Putamen (tissue), 1 donor: Measurements from ENCODE around the gene MTHFD2L.

ENCODE experiments used
- DNase-seq: peaks from one replicate; pipeline ENCODE4 v3.0.0-alpha.2; 2016; ENCODE audit warnings: low spot score

Gene MTHFD2L

DNA sequence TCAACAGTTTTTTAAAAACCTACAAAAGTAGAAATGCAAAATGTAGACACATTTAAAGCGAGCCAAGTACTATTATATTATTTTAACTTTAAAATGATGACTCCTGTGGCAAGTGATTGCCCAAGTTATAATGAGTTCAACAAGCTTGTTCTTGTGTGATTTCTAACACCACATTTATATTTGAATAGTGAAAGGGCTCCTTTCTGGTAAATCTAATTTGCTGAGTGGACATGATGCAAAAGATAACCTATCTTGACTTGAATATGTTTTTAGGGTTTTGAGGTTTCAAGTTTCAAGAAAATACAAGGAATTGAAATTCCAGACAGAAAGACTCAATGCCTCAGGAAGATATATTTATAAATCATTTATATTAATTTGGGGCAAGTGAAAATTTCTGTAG lies 149.3 kb downstream of the MTHFD2L start:
- DNase-seq, result no peak

DNA sequence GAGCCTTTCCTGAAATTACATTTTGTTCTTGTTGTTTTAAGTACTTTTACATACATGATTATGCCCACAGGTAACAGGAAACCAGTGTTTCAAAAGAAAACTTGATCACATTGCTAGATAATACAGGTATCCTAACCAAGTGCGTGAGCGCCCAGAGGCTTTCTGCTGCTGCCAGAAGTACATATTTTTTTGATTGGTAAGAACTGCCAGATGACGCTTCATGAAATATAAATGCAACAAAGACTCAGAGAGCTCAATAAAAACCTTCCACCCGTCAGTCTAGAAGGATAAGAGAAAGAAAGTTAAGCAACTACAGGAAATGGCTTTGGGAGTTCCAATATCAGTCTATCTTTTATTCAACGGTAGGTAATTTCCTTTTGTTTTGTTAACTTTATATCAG lies 150.3 kb downstream of the MTHFD2L start, which contains the start of gene EPGN:
EPGN (plus strand) TSS at position 256 of the 400 bp plus-strand sequence; CDS start at position 320, 64 bp downstream.
- DNase-seq, result no peak

GRCh38 chr4:74309223-74309622 lies 151.3 kb downstream of the MTHFD2L start:
- no peak for DNase-seq

GRCh38 chr4:74311696-74312313 lies 153.9 kb downstream of the MTHFD2L start:
- DNase-seq, result peak; percentile 47

- DNase-seq, result no peak
These were observed 156.4 kb downstream of the MTHFD2L start for GRCh38 chr4:74314329-74314728.

- DNase-seq, result no peak
These were observed 157.0 kb downstream of the MTHFD2L start for GRCh38 chr4:74314944-74315343.

- DNase-seq, result no peak
These were observed 157.5 kb downstream of the MTHFD2L start for GRCh38 chr4:74315376-74315775.

DNA sequence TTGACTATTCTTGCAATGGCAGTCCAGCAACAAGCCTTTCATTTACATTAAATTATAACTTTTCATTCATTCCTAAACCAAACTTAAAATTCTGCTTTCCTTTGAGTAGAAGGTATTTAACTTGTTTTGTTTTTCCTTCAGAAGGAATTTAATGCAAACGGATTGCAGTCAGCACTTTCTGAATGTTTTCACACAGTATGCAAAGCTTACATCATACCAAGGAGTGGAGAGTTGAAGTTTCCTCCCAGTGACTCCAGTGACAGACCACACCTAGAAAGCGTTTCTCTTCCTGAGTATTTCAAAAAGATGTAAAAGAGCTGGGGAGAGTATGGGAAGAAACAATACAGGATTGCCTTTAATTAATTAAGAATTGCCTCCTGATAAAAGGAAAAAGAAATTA lies 158.5 kb downstream of the MTHFD2L start:
- no peak for DNase-seq

GRCh38 chr4:74317616-74318246 lies 159.8 kb downstream of the MTHFD2L start:
- no peak for DNase-seq

GRCh38 chr4:74318276-74318675 lies 160.4 kb downstream of the MTHFD2L start:
- no peak for DNase-seq

DNA sequence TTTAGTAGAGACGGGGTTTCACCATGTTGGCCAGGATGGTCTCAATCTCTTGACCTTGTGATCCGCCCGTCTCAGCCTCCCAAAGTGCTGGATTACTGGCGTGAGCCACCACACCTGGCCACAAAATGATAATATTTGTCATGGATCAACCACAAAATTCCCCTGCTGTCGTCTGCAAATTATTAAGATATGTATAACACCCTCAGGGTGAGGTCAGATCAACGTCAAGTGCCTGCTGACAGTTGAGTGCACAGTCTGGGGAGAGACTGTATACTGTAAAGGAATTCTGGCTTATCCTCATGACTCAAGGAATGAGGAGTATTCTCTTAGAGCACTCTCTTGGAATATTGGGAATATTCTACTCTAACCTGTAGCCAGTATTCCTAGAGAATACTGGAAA lies 161.6 kb downstream of the MTHFD2L start:
- no peak for DNase-seq

DNA sequence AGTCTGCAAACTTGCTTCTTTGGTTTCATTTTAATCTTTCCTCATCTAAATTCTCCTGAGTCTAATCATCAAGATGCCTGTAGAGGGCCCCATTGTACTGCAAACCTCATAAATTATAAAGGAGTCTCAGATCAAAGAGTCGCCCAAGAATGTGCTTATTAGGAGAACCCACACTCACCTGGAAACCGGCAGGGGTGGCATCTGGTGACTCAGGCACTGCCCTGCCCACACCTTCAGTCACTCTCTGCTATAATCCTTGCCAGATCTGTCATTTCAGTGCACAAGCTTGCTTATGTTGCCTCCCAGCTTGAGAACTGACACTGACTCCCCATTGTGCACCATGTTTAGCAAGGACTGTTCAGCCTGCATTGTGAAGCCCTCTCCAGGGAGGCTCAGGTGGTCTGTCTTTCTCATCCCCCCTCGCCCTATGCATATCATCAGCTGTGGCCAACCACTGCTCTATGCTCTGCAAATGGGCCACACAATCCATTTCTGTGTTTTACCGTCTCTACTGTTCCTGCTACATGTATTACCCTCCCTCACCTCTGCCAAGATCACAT lies 162.7 kb downstream of the MTHFD2L start:
- peak; percentile 58 for DNase-seq

GRCh38 chr4:74322301-74322700 lies 164.4 kb downstream of the MTHFD2L start:
- DNase-seq, result no peak

GRCh38 chr4:74323663-74324062 lies 165.7 kb downstream of the MTHFD2L start:
- no peak for DNase-seq

DNA sequence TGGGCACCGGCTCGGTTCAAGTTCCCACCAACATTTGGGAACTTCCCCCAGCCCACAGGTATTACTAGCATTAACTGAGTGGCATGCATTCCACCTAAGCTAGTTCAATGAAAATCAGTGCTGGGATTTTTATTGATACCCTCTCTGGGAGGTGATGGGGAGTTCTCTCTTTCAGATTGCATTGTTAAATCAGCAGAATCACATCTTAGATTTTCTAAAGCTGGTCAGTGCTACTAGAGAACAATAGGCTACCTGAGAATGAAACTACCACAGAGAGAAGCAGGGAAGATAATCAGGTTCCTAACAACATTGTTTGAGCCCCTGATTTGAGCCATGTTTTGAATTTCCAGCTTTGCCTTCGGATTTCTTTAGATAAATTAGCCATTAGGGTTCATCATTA lies 166.3 kb downstream of the MTHFD2L start:
- DNase-seq, result no peak

GRCh38 chr4:74325886-74326285 lies 168.0 kb downstream of the MTHFD2L start:
- DNase-seq, result no peak

DNA sequence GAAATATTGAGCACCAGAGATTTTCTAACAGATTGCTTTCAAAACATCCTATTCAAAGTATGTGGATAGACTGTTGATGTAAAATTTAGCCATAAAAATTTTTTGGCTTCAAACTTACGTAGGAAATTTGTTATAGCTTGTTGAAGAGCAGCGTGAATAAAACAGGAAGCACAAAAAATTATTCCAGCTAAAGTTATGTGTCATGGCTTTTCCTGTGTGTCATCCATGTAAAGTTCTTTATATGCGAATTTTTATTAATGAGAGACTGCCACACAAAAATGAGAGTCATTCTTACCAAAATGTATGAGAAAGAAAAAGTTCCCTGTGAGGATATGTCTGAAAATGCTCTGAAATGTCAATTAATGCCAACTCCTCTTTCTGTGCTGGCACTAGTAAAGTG lies 169.8 kb downstream of the MTHFD2L start:
- no peak for DNase-seq

GRCh38 chr4:74328501-74328900 lies 170.6 kb downstream of the MTHFD2L start:
- DNase-seq, result no peak

DNA sequence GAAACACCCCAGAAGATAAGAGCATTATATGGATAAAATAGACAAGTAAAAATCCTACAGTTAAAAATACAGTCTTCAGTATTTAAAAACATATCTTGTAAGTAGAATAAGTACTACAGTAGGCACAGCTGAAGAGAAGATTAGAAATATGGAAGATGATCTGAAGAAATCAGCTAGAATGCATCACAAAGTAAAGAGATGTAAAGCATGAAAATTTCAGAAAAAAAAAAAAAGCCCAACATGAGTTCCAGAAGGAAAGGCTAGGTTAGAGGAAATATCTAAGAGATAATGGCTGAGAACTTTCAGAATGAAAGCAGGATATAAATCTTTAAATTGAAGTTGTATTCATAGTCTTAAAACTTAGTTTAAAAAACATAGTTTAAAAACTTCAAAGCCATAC lies 171.4 kb downstream of the MTHFD2L start:
- DNase-seq, result no peak

GRCh38 chr4:74330295-74330750 lies 172.4 kb downstream of the MTHFD2L start:
- DNase-seq, result no peak

DNA sequence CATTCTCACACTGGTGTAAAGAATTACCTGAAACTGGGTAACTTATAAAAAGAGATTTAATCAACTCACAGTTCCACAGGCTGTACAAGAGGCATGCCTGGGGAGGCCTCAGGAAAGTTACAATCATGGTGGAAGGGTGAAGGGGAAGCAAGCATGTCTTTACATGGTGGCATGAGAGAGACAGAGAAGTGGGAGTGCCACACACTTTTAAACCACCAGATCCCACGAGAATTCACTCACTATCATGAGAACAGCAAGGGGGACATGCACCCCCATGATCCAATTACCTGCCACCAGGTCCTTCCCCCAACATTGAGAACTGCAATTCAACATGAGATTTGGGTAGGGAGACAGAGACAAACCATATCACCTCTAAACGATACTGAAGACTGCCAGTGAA lies 173.3 kb downstream of the MTHFD2L start:
- no peak for DNase-seq

- DNase-seq, result no peak
These were observed 174.0 kb downstream of the MTHFD2L start for GRCh38 chr4:74331944-74332343.

DNA sequence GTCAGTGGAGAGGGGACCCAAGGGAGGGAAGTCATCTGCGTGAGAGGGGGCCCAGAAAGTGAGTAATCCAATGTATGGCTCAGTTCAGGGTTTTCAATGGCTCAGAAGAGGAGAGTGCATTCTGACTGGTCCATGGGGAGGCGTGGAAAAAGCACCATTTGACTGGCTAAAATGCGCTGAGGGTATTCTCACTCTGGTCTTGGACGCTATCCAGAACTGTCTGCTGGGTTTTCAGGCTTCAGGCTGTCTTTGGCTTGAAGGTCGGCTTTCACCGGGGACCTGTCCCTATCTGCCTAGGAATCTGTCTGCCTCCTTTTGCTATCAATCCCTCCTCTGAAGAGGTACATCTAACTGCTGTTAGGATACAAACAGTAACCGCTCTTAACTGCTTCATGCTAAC lies 176.7 kb downstream of the MTHFD2L start:
- no peak for DNase-seq
